Common myeloid progenitor, CD34-positive (primary cell): ENCODE results near the gene KIF16B.

ENCODE experiments used
- CTCF ChIA-PET: fragments of 350-600 bp; sonication (Branson Sonifier 250); formaldehyde crosslinking; loops from one replicate; lab custom pipeline; 2021; ENCODE audit warnings: antibody characterized with exemption; lab: Charles Lee
- POLR2A ChIA-PET: fragments of 350-600 bp; sonication (Branson Sonifier 250); formaldehyde crosslinking; loops from one replicate; lab custom pipeline; 2021; ENCODE audit warnings: antibody characterized with exemption; lab: Charles Lee
- DNase-seq, 3 donors: peaks; one replicate each; pipeline versions ENCODE4 v3.0.0 to v3.0.0-alpha.2; 2013
- H3K27ac ChIP-seq, 2 experiments: 1 replicate in 1 of 2; 2 replicates in 1 of 2; pipeline ENCODE4 v1.7.0; 2013; ENCODE audit warnings: inconsistent platforms in 2 of 2, low read length in 2 of 2, mild to moderate bottlenecking in 2 of 2, low read depth in 1 of 2, moderate library complexity in 1 of 2; ENCODE audit not compliant: severe bottlenecking in 2 of 2, insufficient read depth in 1 of 2, poor library complexity in 1 of 2
- H3K27me3 ChIP-seq, 5 experiments: replicated peaks in 2 of 5; 1 replicate in 3 of 5; 2 replicates in 2 of 5; pipeline versions ENCODE4 v1.6.1 to v1.7.0; 2013; ENCODE audit warnings: low read length in 4 of 5, mild to moderate bottlenecking in 2 of 5, moderate library complexity in 2 of 5, inconsistent platforms in 1 of 5; ENCODE audit not compliant: insufficient read depth in 5 of 5, control insufficient read depth in 4 of 5
- H3K36me3 ChIP-seq, 4 experiments: 1 replicate in 2 of 4; 2 replicates in 2 of 4; pipeline versions ENCODE4 v1.6.1 to v1.7.0; 2013; ENCODE audit warnings: low read length in 3 of 4, control low read depth in 1 of 4, mild to moderate bottlenecking in 1 of 4; ENCODE audit not compliant: control insufficient read depth in 4 of 4, insufficient read depth in 4 of 4
- H3K4me1 ChIP-seq, 4 experiments: 1 replicate in 3 of 4; 2 replicates in 1 of 4; pipeline versions ENCODE4 v1.6.1 to v1.7.1; 2013; ENCODE audit warnings: low read length in 3 of 4, mild to moderate bottlenecking in 3 of 4, control low read depth in 1 of 4, inconsistent platforms in 1 of 4, moderate library complexity in 1 of 4; ENCODE audit not compliant: control insufficient read depth in 4 of 4, insufficient read depth in 4 of 4; ENCODE audit errors: control extremely low read depth in 1 of 4
- H3K4me3 ChIP-seq, 7 experiments: 1 replicate in 4 of 7; 2 replicates in 3 of 7; pipeline versions ENCODE4 v1.5.1 to v1.7.0; 2013; ENCODE audit warnings: mild to moderate bottlenecking in 7 of 7, low read length in 6 of 7, moderate library complexity in 6 of 7, inconsistent platforms in 2 of 7, low read depth in 2 of 7, control low read depth in 1 of 7; ENCODE audit not compliant: insufficient read depth in 4 of 7, control insufficient read depth in 1 of 7; ENCODE audit errors: extremely low read depth in 1 of 7
- H3K9me3 ChIP-seq, 5 experiments: 1 replicate in 4 of 5; 2 replicates in 1 of 5; pipeline versions ENCODE4 v1.6.1 to v1.7.1; 2013; ENCODE audit warnings: low read length in 4 of 5, mild to moderate bottlenecking in 2 of 5, inconsistent platforms in 1 of 5, low read depth in 1 of 5, moderate library complexity in 1 of 5; ENCODE audit not compliant: control insufficient read depth in 4 of 5, insufficient read depth in 2 of 5; ENCODE audit errors: control extremely low read depth in 1 of 5
- WGBS: methylation state at CpG from one replicate; pipeline ENCODE4 v1.1.5; 2013; ENCODE audit not compliant: insufficient coverage; 5-methylcytosine and 5-hydroxymethylcytosine counted together

KIF16B gene

DNA sequence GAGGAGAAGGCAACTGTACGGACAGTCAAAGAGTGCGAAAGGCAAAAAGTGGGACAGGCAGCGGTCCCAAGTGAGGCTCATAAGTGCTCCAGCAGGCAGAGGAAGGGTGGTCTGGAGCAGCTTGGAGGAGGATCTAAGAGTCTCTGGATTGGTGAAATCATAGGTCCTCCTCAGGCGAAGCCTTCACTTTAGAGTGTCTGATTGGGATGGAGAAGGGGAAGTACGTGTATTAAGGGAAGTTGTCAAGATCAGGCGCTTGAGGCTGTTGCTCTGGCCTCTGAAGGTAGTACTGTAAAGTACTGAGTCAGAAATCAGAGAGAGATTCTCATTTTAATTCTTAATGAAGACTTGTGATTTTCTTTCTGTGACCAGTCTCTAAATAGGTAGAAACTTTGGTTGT, 185.6 kb downstream of the KIF16B start:
- Histone ChIP-seq H3K27ac (no peak overlapping the region), H3K4me1 (peaks cover 0 to 2% (median 0%) of the 10 kb centered on the region in 4 experiments), H3K27me3 (no peaks in the 10 kb centered on the region), H3K4me3 (no peak overlapping the region), H3K36me3 (peaks cover 2 to 8% (median 3%) of the 10 kb centered on the region in 4 experiments), H3K9me3 (no peaks in the 10 kb centered on the region)
- POLR2A ChIA-PET: no interaction called here
- CTCF ChIA-PET: no interaction called here
- peak in 2 of 3 donors; percentile 2 to 15 for DNase-seq
- 96% methylated on average over 6 of the region's 6 CpGs for WGBS

DNA sequence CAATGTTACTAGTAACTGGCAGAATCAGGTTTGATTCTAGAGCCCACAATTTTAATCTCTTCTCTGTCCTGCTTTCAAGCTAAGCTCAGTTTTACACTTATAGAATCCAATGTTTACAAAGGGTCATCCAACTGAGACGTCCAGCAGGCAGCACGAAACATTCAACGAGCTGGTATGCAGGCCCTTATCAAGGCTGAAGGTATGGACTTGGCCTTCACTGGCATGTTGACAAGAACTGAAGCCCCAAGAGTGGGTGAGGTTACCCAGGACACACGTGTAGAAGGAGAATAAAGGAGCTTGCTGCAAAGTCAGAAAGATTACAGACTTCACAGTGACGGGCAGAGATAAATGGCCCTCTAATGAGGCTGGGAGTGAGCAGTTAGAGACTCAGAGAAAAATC, 187.4 kb downstream of the KIF16B start:
- ChIA-PET POLR2A (no interaction called here), CTCF (no interaction called here)
- H3K4me1 ChIP-seq: peaks cover 0 to 2% (median 0%) of the 10 kb centered on the region in 4 experiments
- H3K4me3 ChIP-seq: no peak overlapping the region
- no peak overlapping the region for H3K27ac ChIP-seq
- H3K27me3 ChIP-seq: no peaks in the 10 kb centered on the region
- WGBS: 97% methylated on average over 4 of the region's 5 CpGs
- peaks cover 0 to 8% (median 0%) of the 10 kb centered on the region in 4 experiments for H3K36me3 ChIP-seq
- DNase-seq: no peak
- no peaks in the 10 kb centered on the region for H3K9me3 ChIP-seq

DNA sequence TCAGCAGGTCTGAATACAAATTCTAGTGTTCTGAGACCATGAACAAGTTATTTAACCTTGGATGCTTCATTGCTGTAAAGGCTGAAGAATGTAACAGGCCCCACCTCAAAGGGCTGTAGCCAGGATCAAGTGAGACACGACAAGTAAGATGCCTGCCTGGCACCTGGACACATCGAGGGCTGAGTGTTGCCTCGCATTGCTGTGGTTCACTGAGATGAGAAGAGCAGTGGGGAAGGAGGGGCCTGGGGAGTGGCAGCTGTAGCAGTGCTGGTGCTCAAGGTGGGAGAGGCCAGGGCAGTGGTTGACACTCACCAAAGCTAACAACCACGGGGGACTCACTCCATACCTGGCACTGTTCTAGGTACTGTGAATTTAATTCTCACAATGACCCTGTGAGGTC, 187.8 kb downstream of the KIF16B start:
- CTCF ChIA-PET: no interaction called here

DNA sequence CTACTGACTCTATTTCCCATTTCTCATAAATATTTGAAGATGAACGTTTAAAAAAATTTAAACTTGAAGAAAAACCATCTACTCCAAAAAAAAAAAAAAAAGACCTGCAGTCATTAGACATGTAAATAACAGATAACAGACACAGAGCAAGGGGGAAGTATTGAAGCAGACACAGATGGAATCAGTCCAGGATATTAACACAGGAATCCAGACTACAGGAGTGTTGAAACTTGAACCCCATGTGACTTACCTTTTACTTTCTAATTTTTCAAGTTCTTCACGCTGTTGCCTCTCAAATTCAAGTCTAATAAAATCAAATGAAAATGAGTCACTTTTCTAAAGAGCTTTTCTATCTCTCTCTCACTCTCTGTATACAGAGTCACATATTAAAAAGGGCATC, 191.8 kb downstream of the KIF16B start:
- ChIA-PET POLR2A (no interaction called here), CTCF (no interaction called here)
- Histone ChIP-seq H3K9me3 (no peaks in the 10 kb centered on the region), H3K27ac (no peak overlapping the region), H3K4me3 (no peak overlapping the region), H3K27me3 (no peaks in the 10 kb centered on the region), H3K4me1 (no peaks in the 10 kb centered on the region), H3K36me3 (peaks cover 0 to 17% (median 0%) of the 10 kb centered on the region in 4 experiments)
- 100% methylated on average over 1 of the region's 2 CpGs for WGBS
- DNase-seq: no peak

More for the DNA sequence above, 187.8 kb downstream of the KIF16B start:
- no peaks in the 10 kb centered on the region for H3K9me3 ChIP-seq
- no peak overlapping the region for H3K27ac ChIP-seq
- no peak overlapping the region for H3K4me3 ChIP-seq
- no peak for DNase-seq
- H3K27me3 ChIP-seq: no peaks in the 10 kb centered on the region
- 100% methylated on average over 4 of the region's 4 CpGs for WGBS
- peaks cover 0 to 2% (median 0%) of the 10 kb centered on the region in 4 experiments for H3K4me1 ChIP-seq
- POLR2A ChIA-PET: no interaction called here
- peaks cover 0 to 8% (median 0%) of the 10 kb centered on the region in 4 experiments for H3K36me3 ChIP-seq

DNA sequence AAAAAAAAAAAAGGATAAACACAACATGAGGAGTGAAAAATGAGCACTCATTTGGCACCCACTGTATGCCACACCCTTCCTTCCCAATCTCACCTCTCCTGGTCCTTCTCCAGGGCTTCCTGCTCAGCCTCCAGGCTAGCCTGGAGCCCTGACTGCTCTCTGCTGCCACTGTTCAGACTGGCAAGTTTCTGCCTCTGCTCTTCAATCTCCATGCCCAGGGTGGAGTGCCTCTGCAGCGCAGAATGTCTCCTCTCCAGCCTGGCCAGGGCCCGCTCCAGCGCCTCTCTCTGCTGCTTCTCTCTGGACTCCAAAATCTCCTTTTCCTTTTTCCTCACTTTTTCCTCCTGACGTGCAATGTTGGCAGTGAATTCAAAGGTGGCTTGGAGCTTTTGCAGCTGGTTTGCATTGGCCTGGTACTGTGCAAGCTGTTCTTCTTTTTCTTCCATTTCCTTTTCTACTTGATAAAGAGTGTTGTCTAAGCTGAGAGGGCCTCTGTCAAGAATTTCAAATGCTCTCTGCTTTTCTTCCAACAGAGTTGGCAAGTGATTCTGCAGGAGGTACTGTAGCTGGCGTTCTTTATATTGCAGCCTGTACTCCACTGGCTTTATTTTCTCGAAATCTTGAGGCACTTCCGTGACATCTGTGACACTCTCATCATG, 194.4 kb downstream of the KIF16B start:
- Histone ChIP-seq H3K4me3 (no peak overlapping the region), H3K4me1 (no peaks in the 10 kb centered on the region), H3K9me3 (no peaks in the 10 kb centered on the region), H3K27me3 (no peaks in the 10 kb centered on the region), H3K27ac (no peak overlapping the region), H3K36me3 (peaks cover 0 to 27% (median 0%) of the 10 kb centered on the region in 4 experiments)
- ChIA-PET CTCF (interaction anchor here (1.2 kb wide), 1 partner anchor 21 kb away, joined by 3 read pairs; no protein-coding TSS in a partner anchor), POLR2A (no interaction called here)
- WGBS: 99% methylated on average over 7 of the region's 7 CpGs
- no peak for DNase-seq

DNA sequence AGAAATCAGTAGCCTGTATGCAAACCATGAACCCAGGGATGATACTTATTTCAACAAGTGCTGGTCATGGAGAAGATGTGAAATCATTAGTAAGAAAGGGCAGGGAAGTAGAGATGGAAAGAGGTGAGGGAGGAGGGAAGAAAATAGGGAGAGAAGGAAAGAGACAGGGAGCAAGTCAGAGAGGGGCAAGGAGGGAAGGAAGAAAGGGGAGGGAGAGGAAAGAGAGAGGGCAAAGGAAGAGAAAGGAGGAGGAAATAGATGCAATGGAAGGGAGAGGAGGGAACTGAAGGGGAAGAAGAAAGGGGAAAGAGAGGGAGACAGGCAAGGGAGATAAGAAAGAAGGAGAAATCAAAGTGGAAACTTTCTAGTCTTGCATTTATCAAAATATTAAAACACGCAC, 195.1 kb downstream of the KIF16B start:
- POLR2A ChIA-PET: no interaction called here
- CTCF ChIA-PET: no interaction called here
- WGBS: no CpG with 5 or more reads among the region's 1 CpG
- H3K9me3 ChIP-seq: no peaks in the 10 kb centered on the region
- H3K27ac ChIP-seq: no peak overlapping the region
- H3K4me3 ChIP-seq: no peak overlapping the region
- no peak for DNase-seq
- no peaks in the 10 kb centered on the region for H3K4me1 ChIP-seq
- peaks cover 0 to 27% (median 0%) of the 10 kb centered on the region in 4 experiments for H3K36me3 ChIP-seq
- no peaks in the 10 kb centered on the region for H3K27me3 ChIP-seq

DNA sequence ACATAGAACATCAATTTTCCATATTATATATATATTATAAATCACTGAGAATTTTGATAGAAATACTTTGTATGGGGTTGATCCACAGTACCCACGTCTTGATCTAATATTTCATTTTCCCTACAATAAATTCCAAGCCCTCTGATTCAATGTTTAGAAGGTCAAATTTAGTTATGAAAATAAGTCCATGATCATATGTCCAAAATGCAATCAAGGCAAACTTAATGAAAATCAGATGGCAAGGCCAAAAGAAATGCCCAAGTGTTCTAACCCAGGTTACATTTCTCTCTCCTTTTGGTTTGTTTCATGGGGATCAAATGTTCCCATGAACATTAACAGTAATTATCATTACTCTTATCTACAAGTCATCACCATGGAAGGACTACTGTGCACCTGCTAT, 203.8 kb downstream of the KIF16B start:
- no peak overlapping the region for H3K4me3 ChIP-seq
- H3K36me3 ChIP-seq: peaks cover 5 to 24% (median 8%) of the 10 kb centered on the region in 4 experiments
- DNase-seq: no peak
- ChIA-PET CTCF (no interaction called here), POLR2A (no interaction called here)
- H3K9me3 ChIP-seq: no peaks in the 10 kb centered on the region
- no peaks in the 10 kb centered on the region for H3K27me3 ChIP-seq
- no CpG with 5 or more reads among the region's 1 CpG for WGBS
- no peaks in the 10 kb centered on the region for H3K4me1 ChIP-seq
- no peak overlapping the region for H3K27ac ChIP-seq
